COLO668 (cell line): ENCODE results near the gene PHLPP1.
"Not testable (repeated sequence)": the region's sequence is repeated elsewhere in the genome, so short reads cannot be mapped to it uniquely, and the experiment has no call there.

Source experiments
- DNase-seq: peaks from one replicate; lab custom pipeline; 2025; ENCODE audit not compliant: unreplicated experiment; lab: John Stamatoyannopoulos, UW

Gene PHLPP1

GRCh38 chr18:62880673-62881364 is 165.5 kb downstream of the PHLPP1 start:
- no peak for DNase-seq

DNA sequence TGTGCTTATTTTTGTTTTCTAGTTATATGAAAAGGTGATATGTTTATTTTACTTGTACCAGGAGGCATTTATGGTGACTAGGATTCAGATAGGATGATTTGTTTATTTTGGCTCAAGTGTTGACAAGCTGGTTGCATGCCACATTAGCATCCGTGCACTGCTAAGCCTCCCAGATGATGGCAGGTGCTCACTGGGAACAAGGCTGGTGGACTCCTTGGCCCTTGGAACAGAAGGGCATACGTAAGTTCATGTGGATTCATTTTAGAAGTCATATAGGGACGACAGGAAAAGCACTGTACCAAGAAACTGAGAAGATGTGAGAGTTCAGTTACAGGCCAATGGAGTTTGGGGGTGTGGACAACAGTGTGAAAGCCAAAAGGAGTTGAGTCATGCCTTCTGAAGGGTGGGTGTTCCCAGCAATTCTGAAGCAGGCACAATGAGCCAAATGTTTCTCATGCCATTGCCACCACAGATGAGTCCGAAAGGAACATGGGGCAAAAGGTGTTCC is 166.2 kb downstream of the PHLPP1 start:
- DNase-seq: peak; percentile 83

GRCh38 chr18:62883937-62884735 is 168.8 kb downstream of the PHLPP1 start:
- no peak for DNase-seq

DNA sequence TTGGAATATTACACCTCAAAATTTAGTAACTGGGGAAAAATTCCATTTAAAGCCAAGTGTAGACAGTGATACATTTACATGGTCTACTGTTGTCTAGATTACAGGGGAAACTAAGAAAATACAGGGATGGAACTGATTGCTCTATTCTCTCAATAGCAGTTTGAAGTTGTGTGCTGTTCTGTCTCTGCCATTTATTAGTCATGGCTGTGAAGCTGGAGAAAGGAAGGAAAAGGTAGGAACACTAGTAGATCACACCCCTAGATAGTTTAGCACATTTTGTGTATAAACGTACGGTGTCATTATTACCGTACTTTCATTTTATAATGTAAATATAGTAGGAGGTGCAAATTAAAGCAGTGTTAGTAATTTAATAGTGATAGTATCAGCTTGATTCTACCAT is 170.5 kb downstream of the PHLPP1 start:
- no peak for DNase-seq

- DNase-seq: no peak
Observed at GRCh38 chr18:62894681-62895390, 179.5 kb downstream of the PHLPP1 start.

- no peak for DNase-seq
Observed at GRCh38 chr18:62897153-62897552, 181.8 kb downstream of the PHLPP1 start.

DNA sequence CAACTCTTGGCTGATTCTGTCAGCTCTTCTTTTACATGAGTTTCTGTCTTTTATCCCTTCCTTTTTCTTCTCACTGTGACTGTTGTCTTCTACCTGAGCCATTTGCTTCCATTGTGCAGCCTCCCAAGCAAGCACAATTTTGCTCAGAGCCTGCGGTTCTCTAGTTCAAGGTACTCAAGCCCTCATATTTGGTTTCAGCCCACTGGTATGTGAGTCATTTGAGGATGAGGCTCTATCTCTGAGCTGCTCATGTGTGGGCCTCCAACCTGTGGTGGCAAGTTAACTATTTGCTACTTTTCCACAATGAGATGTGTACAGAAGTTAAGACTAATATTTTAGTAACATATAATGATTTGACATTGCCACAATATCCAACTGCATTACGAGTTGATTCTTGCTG is 183.0 kb downstream of the PHLPP1 start:
- DNase-seq: no peak

DNA sequence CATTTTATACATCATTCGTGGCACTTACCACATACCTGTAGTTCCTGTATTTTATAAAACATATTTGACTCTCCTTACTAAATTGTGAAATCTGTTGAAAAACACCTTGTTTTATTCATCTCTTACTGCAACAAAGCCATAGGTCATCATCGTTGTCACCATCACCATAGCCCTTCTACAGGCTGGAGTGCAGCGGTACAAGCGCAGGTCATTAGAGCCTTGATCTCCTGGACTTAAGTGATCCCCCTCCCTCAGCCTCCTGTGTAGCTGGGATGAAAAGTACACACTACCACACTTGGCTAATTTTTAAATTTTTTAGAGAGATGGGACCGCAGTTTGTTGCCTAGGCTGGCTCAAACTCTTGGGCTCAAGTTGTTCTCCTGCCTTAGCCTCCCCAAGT is 184.2 kb downstream of the PHLPP1 start:
- DNase-seq: no peak

GRCh38 chr18:62900132-62900883 is 185.0 kb downstream of the PHLPP1 start:
- no peak for DNase-seq

DNA sequence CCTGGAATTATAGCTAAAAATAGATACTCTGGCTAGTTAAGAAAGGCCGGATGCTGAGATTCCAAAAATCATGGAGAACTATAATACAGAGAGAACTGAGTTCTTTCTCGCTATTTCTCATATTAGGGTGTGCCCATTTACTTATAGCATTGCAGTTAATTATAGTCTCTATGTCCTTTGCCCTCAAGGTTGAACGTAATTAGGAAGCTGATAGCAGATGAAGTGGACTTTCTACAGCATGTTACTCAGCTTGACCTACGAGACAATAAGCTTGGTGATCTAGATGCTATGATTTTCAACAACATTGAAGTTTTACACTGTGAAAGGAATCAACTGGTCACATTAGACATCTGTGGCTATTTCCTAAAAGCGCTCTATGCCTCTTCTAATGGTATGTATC is 187.4 kb downstream of the PHLPP1 start:
- no peak for DNase-seq

- no peak for DNase-seq
Observed at GRCh38 chr18:62904396-62905285, 189.3 kb downstream of the PHLPP1 start.

DNA sequence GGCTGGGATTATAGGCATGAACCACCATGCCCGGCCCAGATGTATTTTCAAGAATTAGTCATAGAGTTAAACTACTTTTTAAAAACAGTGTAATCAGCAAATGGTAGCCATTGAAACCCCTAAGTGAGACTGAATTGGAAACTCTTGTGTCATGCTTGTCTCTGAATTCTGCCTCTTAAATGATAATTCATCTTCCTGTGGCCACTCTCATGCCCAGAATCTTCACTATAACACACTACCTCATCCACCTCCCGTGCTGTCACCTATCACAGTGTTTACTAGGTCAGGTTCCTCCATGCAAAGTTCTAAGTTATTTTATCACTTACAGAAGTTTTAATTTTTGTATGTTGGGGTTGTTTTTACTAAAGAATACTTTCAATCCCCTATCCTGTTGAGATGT is 197.5 kb downstream of the PHLPP1 start:
- no peak for DNase-seq

DNA sequence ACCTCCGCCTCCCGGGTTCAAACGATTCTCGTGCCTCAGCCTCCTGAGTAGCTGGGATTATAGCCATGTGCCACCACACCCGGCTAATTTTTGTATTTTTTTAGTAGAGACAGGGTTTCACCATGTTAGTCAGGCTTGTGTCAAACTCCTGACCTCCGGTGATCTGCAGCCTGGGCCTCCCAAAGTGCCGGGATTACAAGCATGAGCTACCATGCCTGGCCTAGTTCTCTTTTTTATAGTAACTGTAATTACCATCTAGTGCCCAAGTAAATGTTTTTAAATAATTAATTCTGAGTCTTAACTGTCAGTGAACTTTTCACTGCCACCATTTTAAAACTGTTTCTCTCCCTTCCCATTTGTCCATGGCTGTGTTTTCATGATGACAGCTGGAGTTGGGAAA is 198.5 kb downstream of the PHLPP1 start:
- DNase-seq: not testable (repeated sequence)

- no peak for DNase-seq
Observed at GRCh38 chr18:62914871-62915392, 199.6 kb downstream of the PHLPP1 start.

DNA sequence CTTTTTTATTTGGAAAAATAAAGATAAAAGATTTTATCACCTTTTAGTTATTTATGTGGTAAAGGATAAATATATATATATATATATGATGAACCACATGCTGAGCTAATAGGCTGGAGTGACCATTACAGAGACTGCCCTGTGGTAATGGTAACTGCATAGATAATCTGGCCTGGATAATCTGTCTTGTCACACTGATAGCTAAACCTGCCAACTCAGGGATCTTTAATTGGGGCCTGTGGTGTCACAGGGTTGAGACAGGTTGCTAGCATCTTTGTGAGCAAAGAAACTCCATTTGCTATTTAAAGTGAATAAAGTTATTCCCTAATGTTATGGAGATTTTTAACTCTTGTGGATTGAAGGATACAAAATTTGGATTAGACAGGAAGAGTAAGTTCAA is 203.0 kb downstream of the PHLPP1 start:
- DNase-seq: no peak

- no peak for DNase-seq
Observed at GRCh38 chr18:62919109-62919838, 203.9 kb downstream of the PHLPP1 start.

GRCh38 chr18:62925031-62925688 is 209.8 kb downstream of the PHLPP1 start:
- no peak for DNase-seq

GRCh38 chr18:62928326-62928725 is 213.0 kb downstream of the PHLPP1 start:
- DNase-seq: no peak
